B cell (primary cell): ENCODE measurements around the gene TUBB4B. TPM values are rescaled to one million over a fixed set of nuclear protein-coding genes. Genes with fewer than 3 reads are reported as not detected.

Source experiments
- ATAC-seq: fragments of 200-7000 bp; cut with Tn5 transposase; one replicate; pipeline ENCODE4 v1.10.0; 2021; ENCODE audit warnings: low read depth, mild to moderate bottlenecking, moderate number of reproducible peaks, moderate library complexity
- CTCF ChIA-PET: fragments of 350-600 bp; sonication (Branson Sonifier 250); formaldehyde crosslinking; loops from one replicate; lab custom pipeline; 2021; ENCODE audit warnings: antibody characterized with exemption, inconsistent platforms; lab: Charles Lee
- POLR2A ChIA-PET: fragments of 350-600 bp; sonication (Branson Sonifier 250); formaldehyde crosslinking; loops from one replicate; lab custom pipeline; 2021; ENCODE audit warnings: antibody characterized with exemption; lab: Charles Lee
- DNase-seq: peaks from one replicate; pipeline ENCODE4 v3.0.0; 2013
- H2AFZ ChIP-seq: 2 replicates; pipeline ENCODE4 v1.6.1; 2012; ENCODE audit warnings: mild to moderate bottlenecking, low read depth, low read length; ENCODE audit not compliant: insufficient read depth, poor library complexity, severe bottlenecking
- H3K27ac ChIP-seq, 2 donors: 1 replicate in 1 of 2; 2 replicates in 1 of 2; pipeline ENCODE4 v1.5.1; 2012 to 2013; ENCODE audit warnings: low read length in 2 of 2, mild to moderate bottlenecking in 2 of 2, moderate library complexity in 1 of 2
- H3K27me3 ChIP-seq, 4 experiments: fragments of 200-600 bp in 1 of 4; sonication (generic) in 1 of 4; replicated peaks in 1 of 4; 1 replicate in 2 of 4; 2 replicates in 2 of 4; pipeline versions ENCODE4 v1.6.1 to v1.7.0; 2013 to 2016; ENCODE audit warnings: low read length in 3 of 4, mild to moderate bottlenecking in 2 of 4, mixed read lengths in 1 of 4, moderate library complexity in 1 of 4; ENCODE audit not compliant: insufficient read depth in 4 of 4, control insufficient read depth in 3 of 4; ENCODE audit errors: control extremely low read depth in 1 of 4
- H3K36me3 ChIP-seq, 2 experiments: replicated peaks in 1 of 2; 1 replicate in 1 of 2; 2 replicates in 1 of 2; pipeline versions ENCODE4 v1.6.1 to v1.7.1; 2013; ENCODE audit warnings: low read length in 1 of 2; ENCODE audit not compliant: insufficient read depth in 2 of 2, control insufficient read depth in 1 of 2; ENCODE audit errors: control extremely low read depth in 1 of 2, extremely low read depth in 1 of 2
- H3K4me1 ChIP-seq, 2 donors: fragments of 200-600 bp in 1 of 2; sonication (generic) in 1 of 2; 1 replicate in 1 of 2; 2 replicates in 1 of 2; pipeline versions ENCODE4 v1.5.1 to v1.6.1; 2013 to 2017; ENCODE audit warnings: low read length in 2 of 2; ENCODE audit not compliant: control insufficient read depth in 2 of 2, insufficient read depth in 2 of 2
- H3K4me2 ChIP-seq: replicated peaks from 2 replicates; pipeline ENCODE3; 2012; ENCODE audit warnings: mild to moderate bottlenecking, low read depth, low read length; ENCODE audit not compliant: poor library complexity, severe bottlenecking
- H3K4me3 ChIP-seq, 5 experiments: fragments of 200-600 bp in 1 of 5; sonication (generic) in 1 of 5; 1 replicate in 3 of 5; 2 replicates in 2 of 5; pipeline versions ENCODE4 v1.5.1 to v1.7.0; 2011 to 2016; ENCODE audit warnings: low read length in 4 of 5, mild to moderate bottlenecking in 4 of 5, low read depth in 2 of 5, control low read depth in 1 of 5, moderate library complexity in 1 of 5; ENCODE audit not compliant: insufficient read depth in 1 of 5; ENCODE audit errors: control extremely low read depth in 1 of 5, extremely low read depth in 1 of 5
- H3K79me2 ChIP-seq: fragments of 200-600 bp; sonication (generic); one replicate; pipeline ENCODE4 v1.6.0; 2016; ENCODE audit warnings: low read length; ENCODE audit not compliant: control insufficient read depth, insufficient read depth
- H3K9ac ChIP-seq: fragments of 200-600 bp; sonication (generic); 2 replicates; pipeline ENCODE4 v1.6.1; 2017; ENCODE audit warnings: mild to moderate bottlenecking, low read length, moderate library complexity
- H3K9me3 ChIP-seq, 3 donors: one replicate each; pipeline versions ENCODE4 v1.6.1 to v1.7.1; 2013; ENCODE audit warnings: low read length in 2 of 3; ENCODE audit not compliant: control insufficient read depth in 2 of 3, insufficient read depth in 1 of 3; ENCODE audit errors: control extremely low read depth in 1 of 3
- H4K20me1 ChIP-seq: 2 replicates; pipeline ENCODE4 v1.6.0; 2012; ENCODE audit warnings: mild to moderate bottlenecking, low read length; ENCODE audit not compliant: insufficient read depth, control insufficient read depth, poor library complexity, severe bottlenecking
- H3K27ac Mint-ChIP-seq: one replicate; pipeline ENCODE4 v1.8.0; 2021; ENCODE audit warnings: mixed read lengths
- H3K27me3 Mint-ChIP-seq: one replicate; pipeline ENCODE4 v1.8.0; 2021; ENCODE audit warnings: mixed read lengths
- H3K4me1 Mint-ChIP-seq: one replicate; pipeline ENCODE4 v1.8.0; 2021; ENCODE audit warnings: mixed read lengths
- H3K4me3 Mint-ChIP-seq: one replicate; pipeline ENCODE4 v1.8.0; 2021; ENCODE audit warnings: mixed read lengths
- H3K9me3 Mint-ChIP-seq: one replicate; pipeline ENCODE4 v1.8.0; 2022; ENCODE audit warnings: mixed read lengths; ENCODE audit not compliant: insufficient read depth
- EZH2 ChIP-seq: IDR thresholded peaks from 2 replicates; pipeline ENCODE4 v1.6.1; 2012; ENCODE audit warnings: borderline replicate concordance, low read depth, mild to moderate bottlenecking, moderate library complexity, low read length; ENCODE audit not compliant: insufficient read depth, poor library complexity, severe bottlenecking
- WGBS: methylation state at CpG from one replicate; pipeline ENCODE4 v1.1.5; 2013; ENCODE audit warnings: missing lambda C conversion rate; ENCODE audit not compliant: insufficient coverage; 5-methylcytosine and 5-hydroxymethylcytosine counted together
- intact Hi-C: fragments of 100-400 bp; cut with micrococcal nuclease; formaldehyde crosslinking; loops from one replicate; pipeline ENCODE4 v1.10.0; 2022
- polyA plus RNA-seq: library from polyadenylated mRNA; depleted of rRNA; stranded (reverse); fragments of >200 nt; gene quantifications from 2 replicates; pipeline ENCODE4 v1.2.3, GENCODE V29; 2012
- total RNA-seq, 2 donors: library from RNA; stranded (reverse); fragments of 120-200 nt in 1 of 2; gene quantifications; 1 replicate in 1 of 2; 2 replicates in 1 of 2; pipeline versions ENCODE4 v1.2.3 to v1.2.4, GENCODE V29; 2013 to 2022
- TF ChIP-seq, protein P1 (sequence below): fragments of 200-600 bp; IDR thresholded peaks from one replicate; pipeline ENCODE4 v1.8.0; 2022; ENCODE audit warnings: antibody characterized with exemption, mild to moderate bottlenecking

TUBB4B gene
- total and polyA plus RNA-seq, 2 donors (not counting 1 experiment from before 2014, with no cell fraction given), result 110 to 261 TPM

- H3K4me3 ChIP-seq, result no peak overlapping the region
- H2AFZ ChIP-seq, result no peak overlapping the region
- Mint-ChIP-seq H3K4me3 (no peak overlapping the region), H3K4me1 (peaks cover 13% of the 10 kb centered on the region), H3K27ac (no peak overlapping the region), H3K27me3 (peaks cover 4% of the 10 kb centered on the region), H3K9me3 (no peaks in the 10 kb centered on the region)
- ChIA-PET CTCF (interaction anchor here (0.9 to 1.2 kb wide), 2 partner anchors 112 to 134 kb away, joined by 3 to 4 read pairs; no protein-coding TSS in a partner anchor), POLR2A (no interaction called here)
- no peaks in the 10 kb centered on the region for H3K36me3 ChIP-seq
- DNase-seq (no peak), ATAC-seq (no peak)
- H3K9ac ChIP-seq, result no peak overlapping the region
- H3K4me2 ChIP-seq, result no peak overlapping the region
- TF ChIP-seq, protein P1, sequence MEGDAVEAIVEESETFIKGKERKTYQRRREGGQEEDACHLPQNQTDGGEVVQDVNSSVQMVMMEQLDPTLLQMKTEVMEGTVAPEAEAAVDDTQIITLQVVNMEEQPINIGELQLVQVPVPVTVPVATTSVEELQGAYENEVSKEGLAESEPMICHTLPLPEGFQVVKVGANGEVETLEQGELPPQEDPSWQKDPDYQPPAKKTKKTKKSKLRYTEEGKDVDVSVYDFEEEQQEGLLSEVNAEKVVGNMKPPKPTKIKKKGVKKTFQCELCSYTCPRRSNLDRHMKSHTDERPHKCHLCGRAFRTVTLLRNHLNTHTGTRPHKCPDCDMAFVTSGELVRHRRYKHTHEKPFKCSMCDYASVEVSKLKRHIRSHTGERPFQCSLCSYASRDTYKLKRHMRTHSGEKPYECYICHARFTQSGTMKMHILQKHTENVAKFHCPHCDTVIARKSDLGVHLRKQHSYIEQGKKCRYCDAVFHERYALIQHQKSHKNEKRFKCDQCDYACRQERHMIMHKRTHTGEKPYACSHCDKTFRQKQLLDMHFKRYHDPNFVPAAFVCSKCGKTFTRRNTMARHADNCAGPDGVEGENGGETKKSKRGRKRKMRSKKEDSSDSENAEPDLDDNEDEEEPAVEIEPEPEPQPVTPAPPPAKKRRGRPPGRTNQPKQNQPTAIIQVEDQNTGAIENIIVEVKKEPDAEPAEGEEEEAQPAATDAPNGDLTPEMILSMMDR, result no peak
- TF ChIP-seq EZH2, result no peak
- H3K27me3 ChIP-seq, result peaks cover 0 to 38% (median 2%) of the 10 kb centered on the region in 4 experiments
- H3K4me1 ChIP-seq, result peaks cover 14 to 20% of the 10 kb centered on the region in 2 donors
- intact Hi-C loops, result no loop called here
- no peak overlapping the region for H3K27ac ChIP-seq
- H4K20me1 ChIP-seq, result no peaks in the 10 kb centered on the region
- 66% methylated on average over 27 of the region's 31 CpGs for WGBS
- no peaks in the 10 kb centered on the region for H3K9me3 ChIP-seq
- H3K79me2 ChIP-seq, result no peaks in the 10 kb centered on the region
Measured at GRCh38 chr9:137229903-137230704, 11.0 kb upstream of the TUBB4B start.
